Inflammatory macrophage treated with lipopolysaccharide for 1 hour (primary cell): Measurements from ENCODE around the gene AGAP1.

Experiments
- DNase-seq, 2 donors: peaks; one replicate each; pipeline ENCODE4 v3.0.0-alpha.2; 2020 to 2022

The AGAP1 gene

DNA sequence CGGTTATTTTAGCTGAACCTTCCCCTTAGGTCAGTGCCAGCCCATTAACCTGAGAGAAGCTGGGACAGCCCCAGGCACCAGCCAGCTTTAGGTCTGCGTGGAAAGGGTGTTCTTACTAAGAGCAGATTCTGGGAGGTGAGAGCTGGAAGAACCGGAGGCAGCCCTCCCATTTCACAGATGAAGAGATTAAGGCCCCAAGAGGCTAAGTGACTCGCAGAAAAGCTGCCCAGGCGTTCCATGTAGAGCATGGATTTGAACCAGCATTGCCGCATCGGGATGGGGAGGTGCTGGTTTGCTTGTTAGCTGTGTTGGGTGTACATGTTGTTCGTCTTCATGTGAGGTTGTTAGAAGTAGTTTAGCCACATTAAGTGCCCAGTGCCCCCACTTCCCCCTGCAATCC, 203.2 kb downstream of the AGAP1 start:
- DNase-seq, result no peak

DNA sequence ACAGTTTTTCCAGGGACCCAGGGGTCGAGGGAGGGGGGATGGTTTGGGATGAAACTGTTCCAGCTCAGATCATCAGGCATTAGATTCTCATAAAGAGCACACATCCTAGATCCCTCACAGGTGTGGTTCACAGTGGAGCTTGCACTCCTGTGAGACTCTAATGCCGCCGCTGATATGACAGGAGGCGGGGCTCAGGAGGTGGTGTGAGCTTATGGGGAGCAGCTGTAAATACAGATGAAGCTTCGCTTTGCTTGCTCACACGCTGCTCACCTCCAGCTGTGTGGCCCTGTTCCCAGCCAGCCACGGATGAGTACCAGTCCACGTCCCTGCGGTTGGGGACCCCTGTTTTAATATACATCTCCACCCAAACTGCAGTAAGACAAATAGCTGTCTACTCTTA, 204.2 kb downstream of the AGAP1 start:
- DNase-seq, result no peak

- DNase-seq, result no peak
Measured at GRCh38 chr2:235698491-235698890, 204.6 kb downstream of the AGAP1 start.

- no peak for DNase-seq
Measured at GRCh38 chr2:235699576-235699975, 205.7 kb downstream of the AGAP1 start.

- DNase-seq, result no peak
Measured at GRCh38 chr2:235701206-235701981, 207.6 kb downstream of the AGAP1 start.

DNA sequence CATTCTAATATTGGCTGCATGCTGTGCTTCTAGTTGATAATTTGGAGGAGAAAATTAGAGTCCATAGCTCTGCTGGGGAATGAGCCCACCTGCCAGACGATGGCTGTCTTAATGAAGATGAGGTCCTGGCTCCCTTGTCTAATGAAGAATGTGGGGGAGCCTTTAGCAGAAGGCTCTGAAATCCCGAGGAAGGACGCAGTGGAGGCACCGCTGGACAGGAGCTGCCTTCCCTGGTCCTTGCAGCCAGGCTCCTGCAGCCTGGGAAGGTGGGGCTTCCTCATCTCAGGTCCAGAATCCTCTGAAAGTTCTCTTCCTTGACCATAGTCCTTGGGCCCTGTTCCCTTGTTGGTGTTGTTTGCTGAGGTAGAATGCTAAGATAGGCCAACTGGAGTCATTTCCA, 208.3 kb downstream of the AGAP1 start:
- DNase-seq, result no peak

- no peak for DNase-seq
Measured at GRCh38 chr2:235703711-235704295, 210.0 kb downstream of the AGAP1 start.

DNA sequence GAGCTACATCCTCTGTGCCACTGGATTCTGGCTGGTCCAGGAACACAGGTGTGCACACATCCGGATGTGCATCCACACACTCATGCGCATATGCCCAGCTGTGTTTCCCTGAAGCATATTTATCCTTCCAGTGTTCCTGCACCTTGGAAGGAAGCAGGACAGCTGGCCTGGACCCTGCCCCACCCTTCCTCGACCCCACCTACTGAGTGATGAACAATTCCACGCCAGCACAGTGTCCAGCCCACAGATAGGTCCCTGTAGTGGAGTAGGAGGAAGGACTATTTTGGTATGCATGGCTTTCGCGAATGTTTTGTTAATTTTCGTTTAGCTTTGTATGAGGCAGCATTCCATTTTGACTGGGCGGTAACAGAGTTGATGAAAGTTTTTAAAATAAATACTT, 211.5 kb downstream of the AGAP1 start:
- no peak for DNase-seq

GRCh38 chr2:235706506-235706905, 212.7 kb downstream of the AGAP1 start:
- no peak for DNase-seq

GRCh38 chr2:235707411-235708096, 213.7 kb downstream of the AGAP1 start:
- no peak for DNase-seq

GRCh38 chr2:235709124-235709813, 215.4 kb downstream of the AGAP1 start:
- DNase-seq, result no peak

DNA sequence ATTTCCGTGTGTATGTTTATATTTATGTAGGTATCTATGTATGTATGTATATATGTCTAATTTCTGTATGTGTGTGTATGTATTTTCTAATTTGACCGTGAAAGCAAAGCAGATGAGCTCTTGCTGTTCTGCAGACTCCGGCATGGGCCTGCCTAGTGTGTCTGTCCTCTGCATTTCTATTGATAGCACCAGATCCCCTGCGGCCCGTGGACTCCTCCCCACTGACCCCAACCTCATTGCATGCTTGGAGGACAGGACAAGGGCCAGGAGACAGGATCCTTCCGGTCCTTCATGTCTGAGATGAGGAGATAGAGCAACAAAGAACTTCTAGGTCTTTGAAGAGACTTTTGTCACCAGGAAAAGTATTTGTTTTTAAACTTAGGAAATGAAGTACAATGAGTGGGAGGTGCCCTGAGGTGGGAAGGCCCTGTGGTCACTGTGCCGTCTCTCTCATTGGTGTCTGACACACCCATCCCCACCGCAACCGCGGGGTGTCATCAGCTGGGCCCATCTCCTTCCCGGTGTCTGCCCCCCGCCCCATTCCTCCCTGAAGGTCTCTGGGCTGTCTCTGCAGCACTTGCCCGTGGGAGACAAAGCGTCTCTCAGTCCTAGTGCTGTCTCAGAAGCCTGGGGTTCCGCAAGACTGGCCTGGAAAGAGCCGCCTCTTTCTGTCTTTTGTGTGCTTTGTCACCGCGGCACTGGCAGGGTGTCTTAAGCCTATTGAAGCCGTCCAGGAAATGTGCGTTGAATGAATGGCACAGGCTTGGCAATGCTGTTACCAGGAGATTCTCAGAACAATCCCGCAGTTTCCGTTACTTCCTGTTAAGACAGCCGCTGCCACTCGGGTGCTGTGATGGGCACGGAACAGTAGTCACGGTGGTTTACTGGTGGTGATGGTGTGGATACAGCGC, 216.4 kb downstream of the AGAP1 start:
- no peak for DNase-seq

DNA sequence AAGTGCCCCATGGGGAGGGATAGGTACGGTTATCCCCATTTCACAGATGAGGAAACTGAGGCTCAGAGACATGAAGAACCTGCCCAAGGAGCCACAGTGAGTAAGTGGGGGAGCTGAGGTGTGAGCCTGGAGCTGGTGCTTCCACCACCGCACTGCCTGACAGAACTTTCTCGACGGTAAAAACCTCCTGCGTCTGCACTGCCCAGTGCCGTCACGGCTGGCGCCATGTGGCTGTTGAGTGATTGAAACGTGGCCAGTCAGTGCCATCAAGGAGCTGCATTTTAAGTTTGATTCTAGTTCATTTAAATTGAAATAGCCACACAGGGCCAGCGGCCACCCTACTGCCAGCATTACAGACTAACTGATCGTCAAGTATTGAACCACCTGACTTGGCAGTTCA, 217.1 kb downstream of the AGAP1 start:
- no peak for DNase-seq

DNA sequence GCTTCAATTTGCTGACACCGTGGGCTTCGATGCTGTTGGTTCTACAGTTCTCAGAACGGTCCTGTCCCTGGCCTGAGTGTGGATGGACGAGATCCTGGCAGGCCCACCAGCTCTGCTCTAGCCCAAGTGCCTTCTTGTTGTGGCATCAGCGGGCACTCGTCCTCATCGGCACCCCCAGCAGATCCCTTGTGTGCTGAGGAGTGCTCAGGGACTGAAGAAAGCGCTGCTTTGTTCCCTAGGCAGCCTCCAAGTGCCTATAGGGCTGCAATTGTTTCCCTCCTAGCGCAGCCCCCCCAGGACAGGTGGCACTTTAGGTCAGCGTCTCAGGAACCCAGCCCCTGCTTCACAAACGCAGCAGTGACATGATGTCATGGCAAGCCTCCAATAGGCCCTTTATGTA, 217.7 kb downstream of the AGAP1 start:
- DNase-seq, result no peak

GRCh38 chr2:235712176-235712575, 218.3 kb downstream of the AGAP1 start:
- DNase-seq, result no peak

GRCh38 chr2:235713189-235713588, 219.3 kb downstream of the AGAP1 start:
- DNase-seq, result no peak

- DNase-seq, result no peak
Measured at GRCh38 chr2:235715601-235716000, 221.8 kb downstream of the AGAP1 start.

- no peak for DNase-seq
Measured at GRCh38 chr2:235716875-235717496, 223.1 kb downstream of the AGAP1 start.

GRCh38 chr2:235719146-235719942, 225.5 kb downstream of the AGAP1 start:
- DNase-seq, result no peak

- DNase-seq, result no peak
Measured at GRCh38 chr2:235721625-235722024, 227.8 kb downstream of the AGAP1 start.

DNA sequence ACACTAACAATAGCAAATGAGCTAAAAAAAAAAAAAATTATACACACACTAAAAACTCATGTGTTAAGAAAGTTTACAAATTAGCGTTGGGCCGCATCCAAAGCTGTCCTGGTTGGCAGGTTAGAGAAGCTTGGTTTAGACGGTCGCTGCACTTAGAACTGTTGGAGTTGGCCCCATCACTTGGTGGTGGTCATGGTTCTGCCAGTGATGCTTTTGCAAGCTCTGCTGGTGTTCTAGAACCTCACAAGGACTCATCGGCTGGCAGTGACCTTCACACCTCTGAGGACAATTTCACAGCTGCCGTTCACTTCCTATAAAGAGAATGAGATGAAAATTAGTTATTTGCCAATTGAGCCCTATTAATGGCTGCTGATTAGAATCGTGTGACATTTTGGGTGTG, 229.0 kb downstream of the AGAP1 start:
- no peak for DNase-seq
